Mesenteric fat pad (tissue), 1 donor: ENCODE data around the gene PDE10A. TPM values are rescaled to one million over a fixed set of nuclear protein-coding genes. Genes with fewer than 3 reads are reported as not detected.

ENCODE experiments used
- DNase-seq: peaks from one replicate; pipeline ENCODE4 v3.0.0-alpha.2; 2020; ENCODE audit warnings: low spot score
- long read RNA-seq: library from polyadenylated mRNA; unstranded; transcript quantifications from one replicate; pipeline ENCODE4 v2.0.0, GENCODE V29; 2020
- total RNA-seq: library from RNA; stranded (reverse); fragmentation: NEBNext Ultra II Directional; extraction: Animal tissue kit (Norgen Biotek cat#: 25700); gene quantifications from one replicate; pipeline ENCODE4 v1.2.1, GENCODE V29; 2021
- donor health status: DM: yes; HTN: yes; CAD: no.

Gene PDE10A
- total RNA-seq: 15.6 TPM
- long read RNA-seq, transcript PDE10A-203 (2 exons, 1,822 nt): major isoform, 10 of 18 reads
- long read RNA-seq, partial matches to known transcripts: 0 of 18 reads
- long read RNA-seq, other reads (novel, unspliced or antisense): 8 of 18 reads

- no peak for DNase-seq
These were observed at the start of gene PDE10A for GRCh38 chr6:165662749-165663376. PDE10A (minus strand) TSS chr6:165663241; CDS start chr6:165662811, 430 bp downstream.

- no peak for DNase-seq
These were observed 46.0 kb upstream of the PDE10A start for GRCh38 chr6:165708985-165709576.

GRCh38 chr6:165707067-165707853 lies 44.2 kb upstream of the PDE10A start:
- DNase-seq: no peak

DNA sequence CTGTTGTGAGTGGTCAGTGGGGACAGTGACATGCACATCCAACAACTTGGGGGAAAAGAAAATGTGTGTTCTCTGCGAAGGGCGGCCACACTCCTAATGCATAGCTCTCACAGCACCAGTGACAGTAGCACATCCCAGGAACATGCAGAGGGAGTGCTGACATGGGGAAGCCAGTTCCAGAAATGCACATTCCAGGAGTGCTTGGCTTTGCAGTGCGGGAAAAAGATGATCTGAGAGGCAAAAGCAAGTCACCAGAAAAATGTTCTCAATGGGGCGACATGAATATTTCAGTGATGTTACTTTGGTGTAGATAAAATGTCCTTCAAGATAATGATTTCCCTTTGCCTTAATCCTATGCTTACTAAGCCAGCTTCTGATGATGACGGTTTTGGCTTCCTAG lies 42.9 kb upstream of the PDE10A start:
- no peak for DNase-seq

DNA sequence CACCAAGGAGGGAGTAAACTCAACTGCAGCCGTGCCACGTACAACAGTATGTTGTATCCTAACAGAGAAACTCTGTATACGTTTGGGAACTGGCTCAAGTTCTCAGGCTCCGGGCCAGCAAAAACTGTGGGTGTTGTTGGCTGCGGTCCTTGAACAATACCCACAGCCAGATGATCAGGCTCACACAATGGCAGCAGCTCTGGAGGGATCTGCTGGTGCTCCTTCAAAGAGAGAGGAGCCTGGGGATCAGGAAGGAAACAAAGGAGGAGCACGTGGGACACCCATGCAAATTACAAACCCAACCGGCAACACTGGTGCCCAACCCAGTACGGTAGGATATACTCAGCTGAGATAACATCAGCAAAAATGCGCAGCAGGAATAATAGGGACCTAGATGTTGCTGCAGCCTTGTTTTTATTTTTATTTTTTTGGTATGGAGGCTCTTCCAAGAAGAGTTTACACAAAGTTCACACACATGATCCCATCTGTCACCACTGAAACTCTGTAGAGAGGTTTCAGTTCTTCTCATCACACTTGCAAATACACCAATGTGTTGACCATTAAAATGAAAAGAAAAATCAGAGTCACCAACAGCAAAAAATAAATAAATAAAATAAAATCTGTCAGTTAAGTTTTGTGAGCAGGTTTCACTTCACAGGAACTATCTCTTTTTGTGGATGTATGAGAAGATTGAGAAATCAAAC lies 41.2 kb upstream of the PDE10A start:
- no peak for DNase-seq

- DNase-seq: no peak
These were observed 39.6 kb upstream of the PDE10A start for GRCh38 chr6:165702669-165703068.

GRCh38 chr6:165701564-165702354 lies 38.7 kb upstream of the PDE10A start:
- no peak for DNase-seq

GRCh38 chr6:165701005-165701404 lies 38.0 kb upstream of the PDE10A start:
- no peak for DNase-seq

GRCh38 chr6:165698868-165699267 lies 35.8 kb upstream of the PDE10A start:
- no peak for DNase-seq

DNA sequence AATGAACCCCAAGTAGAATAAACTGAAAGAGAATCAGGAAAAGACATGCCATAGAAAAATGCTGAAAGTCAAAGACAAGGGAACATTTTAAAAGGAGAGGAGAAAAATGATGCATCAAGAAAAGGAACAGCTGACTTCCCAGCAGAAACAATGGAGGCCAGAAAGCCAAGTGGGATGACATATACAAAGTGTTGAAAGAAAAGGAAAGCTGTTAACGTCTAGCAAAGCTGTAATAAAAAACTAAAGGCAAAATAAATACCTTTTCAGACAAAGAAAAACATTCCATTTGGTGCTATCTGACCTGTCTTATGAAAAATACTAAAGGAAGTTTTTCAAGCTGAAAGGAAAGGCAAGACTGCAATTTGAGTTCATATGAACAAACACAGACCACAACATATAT lies 34.1 kb upstream of the PDE10A start:
- DNase-seq: no peak

- DNase-seq: no peak
These were observed 32.9 kb upstream of the PDE10A start for GRCh38 chr6:165695722-165696515.

DNA sequence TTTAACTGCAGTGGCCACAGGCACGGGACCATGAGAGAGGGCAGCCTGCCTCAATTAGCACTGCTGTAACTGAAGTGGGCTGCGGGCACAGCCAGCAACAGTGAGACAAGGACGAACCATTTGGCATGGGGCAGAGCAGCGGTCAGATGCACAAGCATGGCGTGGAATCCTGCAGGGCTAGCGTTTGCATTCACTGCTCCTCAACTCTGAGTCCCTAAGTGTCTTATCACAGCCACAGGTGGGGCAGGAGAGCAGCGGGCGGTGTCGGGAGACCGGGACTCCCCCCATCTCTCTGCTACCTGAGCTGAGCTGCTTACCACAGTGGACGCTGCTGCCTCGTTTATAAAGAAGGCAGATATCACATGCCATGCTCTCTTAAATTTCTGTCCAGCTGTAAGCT lies 31.3 kb upstream of the PDE10A start:
- no peak for DNase-seq

- DNase-seq: no peak
These were observed 29.1 kb upstream of the PDE10A start for GRCh38 chr6:165692106-165692653.

DNA sequence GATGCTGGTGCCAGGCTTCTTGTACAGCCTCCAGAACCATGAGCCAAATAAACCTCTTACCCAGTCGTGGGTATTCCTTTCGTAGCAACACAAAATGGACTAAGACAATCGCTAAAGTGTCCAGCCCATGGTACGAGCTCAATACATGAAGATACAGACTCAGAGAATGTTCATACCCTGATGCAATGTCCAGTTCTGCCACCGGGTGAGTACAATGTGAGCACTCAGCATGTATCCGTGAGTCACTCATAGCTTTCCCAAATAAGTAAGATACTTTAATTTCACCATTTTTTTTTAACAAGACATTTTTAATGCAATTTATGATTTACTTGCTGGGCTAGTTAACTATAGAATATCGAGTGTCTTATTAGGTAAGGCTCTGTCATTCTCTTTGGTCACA lies 26.7 kb upstream of the PDE10A start:
- no peak for DNase-seq

DNA sequence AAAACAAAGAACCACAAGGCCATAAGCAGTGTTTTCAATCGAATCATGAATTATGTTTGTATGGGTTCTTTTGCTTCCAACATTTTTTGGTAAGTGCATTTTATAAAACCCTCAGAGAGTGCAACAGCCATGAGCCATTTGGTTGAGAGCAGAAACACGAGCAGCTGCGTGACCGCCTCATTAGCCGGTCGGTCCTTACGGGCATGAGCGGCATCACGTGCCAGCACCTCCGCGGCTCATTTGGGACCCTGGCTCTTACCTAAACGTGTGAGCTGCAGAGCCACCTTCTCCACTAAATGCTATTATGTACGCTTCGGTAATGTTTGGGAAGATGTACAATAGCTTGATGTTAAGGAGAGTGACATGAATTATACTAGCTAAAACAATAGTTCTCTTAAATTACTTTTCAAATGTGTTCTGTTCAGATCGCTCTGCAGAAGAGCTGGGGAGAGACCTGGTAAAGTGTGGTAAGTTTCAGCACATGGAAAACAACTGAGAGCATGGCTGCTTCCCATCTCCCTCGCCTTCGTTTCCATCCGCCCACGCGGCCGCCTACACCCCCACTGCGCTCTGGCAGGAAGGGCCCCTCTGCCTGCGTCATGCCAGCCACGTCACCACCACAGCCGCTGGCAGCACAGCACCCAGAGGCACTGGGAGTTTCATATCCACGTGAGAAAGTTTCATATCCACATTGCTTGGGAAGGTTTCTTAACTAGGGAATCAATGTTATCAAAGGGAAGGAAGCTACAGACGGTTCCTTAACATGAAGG lies 23.7 kb upstream of the PDE10A start:
- DNase-seq: no peak

- no peak for DNase-seq
These were observed 22.3 kb upstream of the PDE10A start for GRCh38 chr6:165685302-165685701.

- no peak for DNase-seq
These were observed 21.3 kb upstream of the PDE10A start for GRCh38 chr6:165684333-165684732.

GRCh38 chr6:165680975-165681374 lies 17.9 kb upstream of the PDE10A start:
- no peak for DNase-seq

DNA sequence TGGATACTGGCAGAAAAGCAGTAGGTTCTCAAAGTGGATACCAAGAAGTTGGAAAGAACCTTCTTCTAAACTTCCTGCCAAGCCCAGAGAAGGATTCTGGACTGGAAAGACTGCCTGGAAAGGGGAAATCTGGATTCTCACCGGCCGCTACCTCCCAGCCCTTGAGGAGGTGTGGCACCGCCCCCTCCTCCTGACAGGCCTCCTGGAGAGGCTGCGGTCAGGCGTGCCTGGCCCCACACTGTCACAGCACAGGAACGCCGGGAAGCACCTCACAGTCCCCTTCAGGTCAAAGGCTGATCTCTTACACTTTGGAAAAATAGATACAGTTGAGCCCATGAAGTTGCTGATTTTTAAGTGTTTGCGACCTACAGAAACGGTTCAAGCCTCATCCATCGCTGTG lies 16.3 kb upstream of the PDE10A start:
- DNase-seq: no peak
